Activated naive CD8-positive, alpha-beta T cell treated with anti-CD3 and anti-CD28 coated beads, Interleukin-2, amount 10 ng/mL, durations not matched to agents 7 days and 5 days (primary cell): ENCODE data around the gene APOL1. TPM values are rescaled to one million over a fixed set of nuclear protein-coding genes. Genes with fewer than 3 reads are reported as not detected.
"Not testable (repeated sequence)": the region's sequence is repeated elsewhere in the genome, so short reads cannot be mapped to it uniquely, and the experiment has no call there.

Experiments used
- ATAC-seq: fragments of 150-1000 bp; cut with Tn5 transposase; one replicate; pipeline ENCODE4 v1.10.0; 2021; ENCODE audit warnings: low read depth, moderate library complexity
- POLR2A ChIA-PET: fragments of 350-600 bp; sonication (Branson Sonifier 250); formaldehyde crosslinking; loops from one replicate; lab custom pipeline; 2021; ENCODE audit warnings: antibody characterized with exemption; lab: Charles Lee
- DNase-seq: peaks from one replicate; pipeline ENCODE4 v3.0.0; 2021
- H3K27ac Mint-ChIP-seq: one replicate; pipeline ENCODE4 v1.8.0; 2022; ENCODE audit warnings: mild to moderate bottlenecking, mixed read lengths
- H3K27me3 Mint-ChIP-seq: one replicate; pipeline ENCODE4 v1.8.0; 2022; ENCODE audit warnings: mild to moderate bottlenecking, moderate library complexity, mixed read lengths
- H3K36me3 Mint-ChIP-seq: one replicate; pipeline ENCODE4 v1.8.0; 2021; ENCODE audit warnings: mild to moderate bottlenecking, mixed read lengths
- H3K4me1 Mint-ChIP-seq: one replicate; pipeline ENCODE4 v1.8.0; 2021; ENCODE audit warnings: mixed read lengths
- H3K4me3 Mint-ChIP-seq: one replicate; pipeline ENCODE4 v1.8.0; 2022; ENCODE audit warnings: mild to moderate bottlenecking, moderate library complexity, mixed read lengths
- H3K9me3 Mint-ChIP-seq: one replicate; pipeline ENCODE4 v1.8.0; 2021; ENCODE audit warnings: mixed read lengths
- total RNA-seq, 2 experiments: library from RNA; stranded (reverse); gene quantifications; one replicate each; pipeline ENCODE4 v1.2.3, GENCODE V29; 2021

The APOL1 gene
- total RNA-seq, 2 experiments from 2014 or later, result 38.4 to 40.9 TPM

DNA sequence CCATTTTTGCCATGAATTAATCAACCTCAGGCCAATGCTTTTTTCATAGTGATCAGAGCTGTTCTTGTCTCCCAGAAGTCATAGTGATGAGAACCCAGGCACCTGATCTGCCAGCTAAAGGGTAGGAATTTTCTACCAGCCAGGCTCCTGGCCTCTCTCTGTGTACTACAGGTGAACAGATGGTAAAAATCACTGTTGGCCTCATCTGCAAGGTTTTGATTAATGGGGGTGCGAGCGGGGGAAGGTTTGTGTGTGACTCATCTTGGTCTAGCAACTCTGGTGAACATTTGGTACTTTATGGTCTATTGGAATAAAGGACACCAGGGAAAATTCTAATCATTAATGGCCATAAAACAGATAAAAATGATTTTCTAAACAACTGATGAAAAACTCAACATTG lies 37.0 kb upstream of the APOL1 start:
- H3K36me3 Mint-ChIP-seq, result peaks cover 2% of the 10 kb centered on the region
- H3K9me3 Mint-ChIP-seq, result no peaks in the 10 kb centered on the region
- ATAC-seq, result no peak
- H3K27ac Mint-ChIP-seq, result no peak overlapping the region
- POLR2A ChIA-PET, result no interaction called here
- no peak for DNase-seq
- peaks cover 58% of the 10 kb centered on the region for H3K27me3 Mint-ChIP-seq
- H3K4me3 Mint-ChIP-seq, result no peak overlapping the region
- peaks cover 10% of the 10 kb centered on the region for H3K4me1 Mint-ChIP-seq

DNA sequence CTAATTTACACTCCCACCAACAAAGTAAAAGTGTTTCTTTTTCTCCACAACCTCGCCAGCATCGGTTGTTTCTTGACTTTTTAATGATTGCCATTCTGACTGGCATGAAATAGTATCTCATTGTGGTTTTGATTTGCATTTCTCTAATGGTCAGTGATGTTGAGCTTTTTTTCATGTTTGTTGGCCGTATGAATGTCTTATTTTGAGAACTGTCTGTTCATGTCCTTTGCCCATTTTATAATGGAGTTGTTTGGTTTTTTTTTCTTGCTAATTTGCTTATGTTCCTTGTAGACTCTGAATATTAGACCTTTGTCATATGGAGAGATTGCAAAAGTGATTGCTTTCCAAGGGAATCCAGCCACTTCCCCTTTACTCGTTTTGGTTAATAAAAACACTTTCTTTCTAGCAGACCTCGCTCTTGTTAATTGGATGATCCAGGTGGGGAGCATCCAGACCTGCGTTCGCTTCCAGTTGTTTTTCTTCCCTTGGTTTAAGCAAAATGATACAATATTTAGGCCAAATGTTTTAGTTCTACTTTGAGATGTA lies 34.2 kb upstream of the APOL1 start:
- Mint-ChIP-seq H3K4me3 (no peak overlapping the region), H3K36me3 (no peaks in the 10 kb centered on the region), H3K27me3 (peaks cover 49% of the 10 kb centered on the region), H3K9me3 (no peaks in the 10 kb centered on the region), H3K4me1 (peaks cover 2% of the 10 kb centered on the region), H3K27ac (no peak overlapping the region)
- ATAC-seq (no peak), DNase-seq (no peak)
- POLR2A ChIA-PET, result no interaction called here

DNA sequence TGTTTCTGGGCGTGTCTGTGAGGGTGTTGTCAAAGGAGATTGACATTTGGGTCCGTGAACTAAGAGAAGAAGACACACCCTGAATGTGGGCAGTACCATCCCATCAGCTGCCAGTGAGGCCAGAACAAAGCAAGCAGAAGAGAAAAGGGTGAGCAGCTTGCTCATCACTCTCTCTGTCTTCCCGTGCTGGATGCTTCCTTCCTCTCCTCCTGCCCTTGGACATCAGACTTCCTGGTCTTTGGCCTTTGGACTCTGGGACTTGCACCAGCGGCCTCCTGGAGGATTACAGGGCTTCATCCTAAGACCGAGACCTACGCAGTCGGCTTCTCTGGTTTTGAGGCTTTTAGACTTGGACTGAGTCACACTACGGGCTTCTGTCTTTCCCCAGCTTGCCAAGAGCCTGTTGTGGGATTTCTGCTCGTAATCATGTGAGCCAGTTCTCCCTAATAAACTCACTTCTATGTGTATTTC lies 32.4 kb upstream of the APOL1 start:
- DNase-seq (no peak), ATAC-seq (no peak)
- Mint-ChIP-seq H3K36me3 (peaks cover 2% of the 10 kb centered on the region), H3K4me1 (peaks cover 2% of the 10 kb centered on the region), H3K27me3 (peaks cover 42% of the 10 kb centered on the region), H3K27ac (no peak overlapping the region), H3K9me3 (no peaks in the 10 kb centered on the region), H3K4me3 (no peak overlapping the region)
- POLR2A ChIA-PET, result no interaction called here

DNA sequence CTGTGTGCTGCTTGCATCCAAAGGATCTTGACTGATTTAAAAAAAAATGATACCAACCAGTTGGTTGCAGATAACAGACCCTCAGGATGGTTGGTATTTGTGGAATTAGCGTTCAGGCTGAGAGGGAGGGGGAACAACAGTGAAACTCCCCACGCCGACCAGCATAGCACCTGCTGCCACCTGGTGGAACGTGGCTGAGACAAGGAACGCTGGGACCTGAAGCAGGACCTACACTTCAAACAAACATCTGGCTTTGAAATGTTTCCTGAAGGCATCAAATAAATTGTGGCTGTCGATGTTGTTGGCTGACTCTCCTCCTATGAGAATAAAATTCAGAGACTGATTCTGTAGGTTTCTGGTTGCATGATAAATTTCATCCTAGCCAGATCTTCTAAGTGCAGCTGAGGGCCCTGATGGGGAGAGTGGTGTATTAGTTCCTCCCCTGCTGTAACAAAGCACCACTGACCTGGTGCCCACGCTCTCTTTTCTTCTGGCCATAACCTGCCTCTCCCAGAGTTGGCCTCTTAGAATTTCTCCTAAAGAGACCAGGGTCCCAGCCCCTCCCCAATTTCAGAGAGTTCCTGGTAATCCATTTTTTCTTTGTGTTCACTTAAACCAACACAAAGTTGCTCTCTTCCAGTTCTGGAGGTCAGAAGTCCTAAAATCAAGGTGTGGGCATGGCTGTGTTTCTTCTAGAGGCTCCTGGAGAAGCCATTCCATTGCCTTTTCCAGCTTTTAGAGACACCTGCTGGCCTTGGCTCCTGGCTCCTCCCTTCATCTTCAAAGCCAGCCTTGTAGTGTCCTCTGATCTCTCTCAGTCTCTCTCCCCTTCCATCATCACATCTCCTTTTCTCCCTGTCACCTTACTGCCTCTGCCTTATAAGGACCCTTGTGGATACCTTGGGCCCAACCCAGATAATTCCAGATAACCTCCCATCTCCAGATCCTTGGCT lies 30.9 kb upstream of the APOL1 start:
- ATAC-seq, result peak; percentile 86
- Mint-ChIP-seq H3K27ac (peak overlapping the region; percentile 9), H3K9me3 (no peaks in the 10 kb centered on the region), H3K27me3 (peaks cover 31% of the 10 kb centered on the region), H3K36me3 (peaks cover 10% of the 10 kb centered on the region), H3K4me3 (peak overlapping the region; percentile 54), H3K4me1 (peaks cover 2% of the 10 kb centered on the region)
- peak; percentile 59 for DNase-seq
- POLR2A ChIA-PET, result no interaction called here

- H3K9me3 Mint-ChIP-seq, result no peaks in the 10 kb centered on the region
- H3K27me3 Mint-ChIP-seq, result peaks cover 24% of the 10 kb centered on the region
- no peak overlapping the region for H3K27ac Mint-ChIP-seq
- DNase-seq, result no peak
- no peak for ATAC-seq
- POLR2A ChIA-PET, result no interaction called here
- peaks cover 16% of the 10 kb centered on the region for H3K36me3 Mint-ChIP-seq
- H3K4me1 Mint-ChIP-seq, result peaks cover 8% of the 10 kb centered on the region
- no peak overlapping the region for H3K4me3 Mint-ChIP-seq
Observed at GRCh38 chr22:36222887-36223450, 30.0 kb upstream of the APOL1 start.

- Mint-ChIP-seq H3K4me3 (no peak overlapping the region), H3K4me1 (peaks cover 11% of the 10 kb centered on the region), H3K9me3 (no peaks in the 10 kb centered on the region), H3K27me3 (peaks cover 19% of the 10 kb centered on the region), H3K27ac (no peak overlapping the region), H3K36me3 (peaks cover 19% of the 10 kb centered on the region)
- DNase-seq (no peak), ATAC-seq (no peak)
- POLR2A ChIA-PET, result no interaction called here
Observed at GRCh38 chr22:36223504-36223903, 29.4 kb upstream of the APOL1 start.

DNA sequence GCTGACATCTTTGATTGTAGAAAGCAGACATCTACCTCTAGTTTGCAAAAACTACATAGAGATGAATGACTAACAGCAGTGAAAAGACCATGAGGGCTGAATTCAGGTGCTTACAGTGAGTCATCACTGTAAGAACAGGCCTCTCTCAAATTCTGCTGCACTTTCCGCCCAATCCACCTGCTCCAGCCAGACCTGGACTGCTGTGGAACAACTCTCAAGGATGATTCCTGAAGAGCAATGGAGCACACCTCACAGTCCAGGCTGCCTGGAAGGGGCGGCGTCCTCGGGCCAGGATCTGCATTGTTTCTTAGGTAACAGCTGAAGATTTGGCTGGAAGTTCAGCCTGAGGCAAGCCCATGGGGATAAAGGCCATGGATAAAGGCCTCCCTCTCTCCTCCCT lies 28.7 kb upstream of the APOL1 start:
- Mint-ChIP-seq H3K27ac (no peak overlapping the region), H3K9me3 (no peaks in the 10 kb centered on the region), H3K36me3 (peaks cover 23% of the 10 kb centered on the region), H3K4me1 (peaks cover 11% of the 10 kb centered on the region), H3K27me3 (peaks cover 11% of the 10 kb centered on the region), H3K4me3 (no peak overlapping the region)
- DNase-seq (no peak), ATAC-seq (no peak)
- POLR2A ChIA-PET, result interaction anchor here (3.8 kb wide), 1 partner anchor 14 kb away, joined by 15 read pairs; the partner anchor contains the start of gene APOL2

- H3K4me3 Mint-ChIP-seq, result no peak overlapping the region
- ATAC-seq, result no peak
- H3K27me3 Mint-ChIP-seq, result peaks cover 5% of the 10 kb centered on the region
- no peak for DNase-seq
- POLR2A ChIA-PET, result interaction anchor here (0.5 to 3.8 kb wide), 2 partner anchors 13 to 795 kb away, joined by 3 to 15 read pairs; partner anchors contain the start of gene APOL2
- peaks cover 11% of the 10 kb centered on the region for H3K4me1 Mint-ChIP-seq
- H3K36me3 Mint-ChIP-seq, result peaks cover 26% of the 10 kb centered on the region
- no peaks in the 10 kb centered on the region for H3K9me3 Mint-ChIP-seq
- no peak overlapping the region for H3K27ac Mint-ChIP-seq
Observed at GRCh38 chr22:36225333-36225922, 27.5 kb upstream of the APOL1 start.

DNA sequence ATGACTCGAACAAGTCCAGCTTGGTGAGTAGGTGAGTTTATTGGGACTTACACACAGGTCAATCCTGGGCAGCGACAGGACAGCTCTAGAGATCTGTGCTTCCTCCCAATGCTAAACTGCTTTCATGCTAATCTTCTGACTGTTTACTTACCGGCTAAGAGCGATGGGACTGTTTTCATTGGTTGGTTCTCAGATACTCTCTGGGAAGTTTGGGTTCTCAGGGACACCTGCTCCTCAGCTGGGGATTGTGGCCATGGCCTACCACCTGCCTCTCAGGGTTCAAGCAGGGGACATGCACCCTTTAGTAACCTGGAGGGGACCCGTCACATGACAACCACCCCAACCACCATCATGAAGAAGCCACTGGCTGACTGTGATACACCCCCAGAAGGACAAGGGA lies 26.7 kb upstream of the APOL1 start:
- Mint-ChIP-seq H3K4me3 (no peak overlapping the region), H3K36me3 (peaks cover 26% of the 10 kb centered on the region), H3K9me3 (no peaks in the 10 kb centered on the region), H3K27me3 (no peaks in the 10 kb centered on the region), H3K27ac (no peak overlapping the region), H3K4me1 (peaks cover 11% of the 10 kb centered on the region)
- POLR2A ChIA-PET, result interaction anchor here (1.1 to 3.8 kb wide), 3 partner anchors 12 to 27 kb away, joined by 3 to 15 read pairs (median 3); partner anchors contain the start of gene APOL2
- ATAC-seq, result no peak
- no peak for DNase-seq

DNA sequence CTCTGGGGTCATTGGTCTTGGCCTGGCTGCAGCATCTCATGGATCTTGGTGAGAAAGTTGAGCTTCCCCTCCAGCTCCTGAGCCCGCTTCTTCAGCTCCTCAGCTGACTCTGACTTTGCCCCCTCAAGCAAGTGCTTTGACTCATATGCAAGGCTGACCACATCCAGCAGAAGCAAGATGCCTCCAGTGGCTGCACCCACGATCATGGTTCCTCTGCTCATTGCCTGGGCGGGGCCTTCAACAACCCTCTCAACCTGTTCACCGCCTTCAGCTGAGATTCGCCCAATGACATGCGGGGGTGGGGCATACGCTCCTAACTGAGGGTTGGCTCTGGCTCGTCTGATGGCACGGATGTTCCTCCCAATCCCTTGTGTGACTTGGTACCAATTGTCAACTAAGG lies 25.5 kb upstream of the APOL1 start:
- H3K36me3 Mint-ChIP-seq, result peaks cover 32% of the 10 kb centered on the region
- peaks cover 12% of the 10 kb centered on the region for H3K4me1 Mint-ChIP-seq
- peak overlapping the region; percentile 47 for H3K27ac Mint-ChIP-seq
- no peaks in the 10 kb centered on the region for H3K27me3 Mint-ChIP-seq
- POLR2A ChIA-PET, result interaction anchor here (1.2 to 3.8 kb wide), 2 partner anchors 11 to 22 kb away, joined by 3 to 15 read pairs; partner anchors contain the start of gene APOL2
- ATAC-seq, result peak; percentile 64
- no peaks in the 10 kb centered on the region for H3K9me3 Mint-ChIP-seq
- DNase-seq, result no peak
- H3K4me3 Mint-ChIP-seq, result no peak overlapping the region

DNA sequence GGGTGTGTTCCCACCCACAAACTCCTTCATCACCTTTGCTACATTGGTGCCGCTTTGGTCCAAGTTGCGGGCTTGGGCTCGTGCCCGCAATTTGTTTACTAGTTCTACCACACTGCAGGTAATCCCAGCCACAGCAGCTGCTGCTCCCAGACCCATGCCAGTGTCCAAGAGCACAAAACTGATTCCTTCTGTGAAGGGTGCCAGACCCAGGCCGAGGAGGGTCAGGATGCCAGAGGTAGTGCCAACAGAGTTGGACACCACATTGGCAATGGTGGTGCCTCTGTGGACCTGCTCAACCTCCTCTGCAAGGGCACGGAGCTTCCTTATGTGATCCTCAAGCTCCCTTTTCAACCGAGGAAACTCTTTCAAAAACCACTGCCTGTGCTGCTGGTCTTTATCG lies 25.1 kb upstream of the APOL1 start:
- no peak overlapping the region for H3K4me3 Mint-ChIP-seq
- DNase-seq, result no peak
- POLR2A ChIA-PET, result interaction anchor here (3.8 kb wide), 1 partner anchor 10 kb away, joined by 15 read pairs; the partner anchor contains the start of gene APOL2
- no peak for ATAC-seq
- H3K27me3 Mint-ChIP-seq, result no peaks in the 10 kb centered on the region
- no peaks in the 10 kb centered on the region for H3K9me3 Mint-ChIP-seq
- H3K4me1 Mint-ChIP-seq, result peaks cover 15% of the 10 kb centered on the region
- no peak overlapping the region for H3K27ac Mint-ChIP-seq
- H3K36me3 Mint-ChIP-seq, result peaks cover 34% of the 10 kb centered on the region

DNA sequence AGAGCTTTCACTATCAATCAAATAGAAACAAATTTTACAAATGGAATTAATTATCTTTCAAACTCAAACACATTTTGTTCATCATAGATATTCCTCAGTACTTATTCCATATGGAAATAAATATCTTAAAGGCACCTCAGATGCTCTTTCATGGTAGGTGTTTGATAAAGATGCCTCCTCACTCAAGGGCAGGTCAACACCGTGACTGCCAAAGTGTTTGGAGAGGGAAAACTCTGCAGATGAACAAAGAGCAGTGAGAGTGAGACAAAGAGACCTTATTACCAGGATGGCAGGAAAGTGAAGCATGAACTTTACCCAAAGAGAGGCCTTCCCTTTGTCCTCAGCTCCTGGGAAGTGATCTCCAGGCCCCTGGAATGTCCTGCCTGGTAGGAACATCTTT lies 24.6 kb upstream of the APOL1 start:
- POLR2A ChIA-PET, H3K9me3 Mint-ChIP-seq: not testable (repeated sequence)

GRCh38 chr22:36228944-36229343 lies 24.0 kb upstream of the APOL1 start:
- Mint-ChIP-seq H3K27ac (no peak overlapping the region), H3K27me3 (no peaks in the 10 kb centered on the region), H3K36me3 (peaks cover 35% of the 10 kb centered on the region), H3K4me1 (peaks cover 24% of the 10 kb centered on the region), H3K9me3 (no peaks in the 10 kb centered on the region), H3K4me3 (no peak overlapping the region)
- ATAC-seq, result no peak
- no peak for DNase-seq
- POLR2A ChIA-PET, result no interaction called here

More for the DNA sequence above, 24.6 kb upstream of the APOL1 start:
- not testable (repeated sequence) for ATAC-seq, DNase-seq, H3K4me3 Mint-ChIP-seq, H3K27me3 Mint-ChIP-seq, H3K27ac Mint-ChIP-seq
- H3K4me1 Mint-ChIP-seq, result peaks cover 20% of the 10 kb centered on the region
- H3K36me3 Mint-ChIP-seq, result peaks cover 34% of the 10 kb centered on the region
